Hepatocyte (in vitro differentiated cells): Measurements from ENCODE around the gene ZNF700. TPM values are rescaled to one million over a fixed set of nuclear protein-coding genes. Genes with fewer than 3 reads are reported as not detected.

Experiments
- DNase-seq: peaks from one replicate; pipeline ENCODE4 v3.0.0-alpha.2; 2016; ENCODE audit warnings: low spot score
- H2AFZ ChIP-seq: fragments of 200-600 bp; sonication (generic); 2 replicates; pipeline ENCODE4 v1.6.0; 2016; ENCODE audit warnings: antibody characterized with exemption, mild to moderate bottlenecking
- H3K27ac ChIP-seq: fragments of 200-600 bp; sonication (generic); 2 replicates; pipeline ENCODE4 v1.5.1; 2016; ENCODE audit warnings: mild to moderate bottlenecking
- H3K27me3 ChIP-seq: fragments of 200-600 bp; sonication (generic); 2 replicates; pipeline ENCODE4 v1.6.1; 2016
- H3K36me3 ChIP-seq: fragments of 200-600 bp; sonication (generic); replicated peaks from 2 replicates; pipeline ENCODE4 v1.5.1; 2016; ENCODE audit warnings: low read depth; ENCODE audit not compliant: insufficient read depth
- H3K4me1 ChIP-seq: fragments of 200-600 bp; sonication (generic); 2 replicates; pipeline ENCODE4 v1.5.1; 2016; ENCODE audit warnings: mild to moderate bottlenecking, moderate library complexity; ENCODE audit not compliant: insufficient read depth
- H3K4me2 ChIP-seq: fragments of 200-600 bp; sonication (generic); 2 replicates; pipeline ENCODE4 v1.6.0; 2016
- H3K4me3 ChIP-seq: fragments of 200-600 bp; sonication (generic); 2 replicates; pipeline ENCODE4 v1.5.1; 2016; ENCODE audit warnings: mild to moderate bottlenecking
- H3K79me2 ChIP-seq: fragments of 200-600 bp; sonication (generic); 2 replicates; pipeline ENCODE4 v1.6.0; 2017; ENCODE audit warnings: mild to moderate bottlenecking
- H3K9me2 ChIP-seq: fragments of 200-600 bp; sonication (generic); replicated peaks from 2 replicates; pipeline ENCODE4 v1.6.0; 2017; ENCODE audit warnings: mild to moderate bottlenecking; ENCODE audit not compliant: insufficient read depth
- H3K9me3 ChIP-seq: fragments of 200-600 bp; sonication (generic); 2 replicates; pipeline ENCODE4 v1.5.1; 2016; ENCODE audit warnings: low read depth, mild to moderate bottlenecking
- H4K20me1 ChIP-seq: fragments of 200-600 bp; sonication (generic); 2 replicates; pipeline ENCODE4 v1.6.0; 2016; ENCODE audit warnings: mild to moderate bottlenecking; ENCODE audit not compliant: insufficient read depth, poor library complexity, severe bottlenecking
- EZH2 ChIP-seq: fragments of 200-600 bp; sonication (generic); IDR thresholded peaks from 2 replicates; pipeline ENCODE4 v1.6.1; 2016; ENCODE audit warnings: antibody characterized with exemption, mild to moderate bottlenecking, borderline replicate concordance
- EZH2phosphoT487 ChIP-seq: fragments of 200-600 bp; sonication (generic); IDR thresholded peaks from one replicate; pipeline ENCODE4 v1.6.1; 2018; ENCODE audit warnings: antibody characterized with exemption, mild to moderate bottlenecking, low read depth, moderate library complexity; ENCODE audit not compliant: unreplicated experiment, severe bottlenecking
- WGBS: methylation state at CpG from one replicate; pipeline ENCODE4 v1.1.6; 2016; ENCODE audit warnings: low lambda C conversion rate; ENCODE audit errors: missing lambda C conversion rate; 5-methylcytosine and 5-hydroxymethylcytosine counted together
- polyA plus RNA-seq: library from polyadenylated mRNA; unstranded; fragments of >200 nt; fragmentation: Nextera tagmentation; extraction: Ambion mirVana; gene quantifications from 2 replicates; pipeline ENCODE4 v1.2.1, GENCODE V29; 2016
- total RNA-seq: library from RNA; depleted of rRNA; stranded (reverse); fragments of >200 nt; gene quantifications from 2 replicates; pipeline ENCODE4 v1.2.3, GENCODE V29; 2014
- TF ChIP-seq, protein P1 (sequence below): fragments of 200-600 bp; sonication (generic); IDR thresholded peaks from 2 replicates; pipeline ENCODE4 v1.5.1; 2016; ENCODE audit warnings: antibody characterized with exemption, mild to moderate bottlenecking; ENCODE audit not compliant: poor library complexity

Gene ZNF700
- total and polyA plus RNA-seq, 2 experiments from 2014 or later: 5.6 to 11.7 TPM

DNA sequence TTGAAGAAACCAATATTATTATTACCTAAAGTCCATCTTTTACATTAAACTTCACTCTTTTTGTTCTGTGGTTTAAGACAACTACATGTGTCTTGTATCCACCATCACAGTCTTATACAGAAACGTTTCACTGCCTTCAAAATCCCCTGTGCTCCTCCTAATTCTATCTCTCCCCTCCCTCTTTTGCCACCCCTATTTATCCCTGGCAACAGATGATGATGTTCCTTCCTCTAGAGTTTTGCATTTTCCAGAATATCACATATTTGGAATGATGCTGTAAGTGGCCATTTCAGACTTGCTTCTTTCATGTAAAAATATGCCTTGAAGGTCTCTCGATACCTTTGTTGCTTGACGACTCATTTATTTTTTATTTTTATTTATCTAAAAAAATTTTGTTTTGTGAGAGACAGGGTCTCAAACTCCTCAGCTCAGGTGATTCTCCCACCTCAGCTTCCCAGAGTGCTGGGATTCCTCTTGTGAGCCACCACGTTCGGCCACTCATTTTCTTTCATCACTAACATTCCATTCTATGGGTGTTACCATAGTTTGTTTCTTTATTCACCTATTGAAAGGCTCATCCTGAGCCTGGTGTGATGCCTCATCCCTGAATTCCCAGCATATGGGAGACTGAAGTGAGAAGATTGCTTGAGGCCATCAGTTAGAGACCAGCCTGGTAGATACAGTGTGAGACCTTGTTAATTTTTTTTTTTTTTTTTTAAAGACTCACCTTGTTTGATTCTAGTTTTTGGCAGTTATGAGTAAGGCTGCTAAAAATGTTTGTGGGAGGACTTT, 48.3 kb downstream of the ZNF700 start:
- Histone ChIP-seq H3K9me2 (no peaks in the 10 kb centered on the region), H3K27ac (no peak overlapping the region), H3K79me2 (peaks cover 5% of the 10 kb centered on the region), H3K9me3 (peaks cover 18% of the 10 kb centered on the region), H3K4me2 (no peak overlapping the region), H3K4me3 (no peak overlapping the region), H2AFZ (no peak overlapping the region), H3K4me1 (no peaks in the 10 kb centered on the region), H3K36me3 (no peaks in the 10 kb centered on the region), H4K20me1 (no peaks in the 10 kb centered on the region), H3K27me3 (no peaks in the 10 kb centered on the region)
- 87% methylated on average over 5 of the region's 5 CpGs for WGBS
- no peak for DNase-seq
- TF ChIP-seq, protein P1, sequence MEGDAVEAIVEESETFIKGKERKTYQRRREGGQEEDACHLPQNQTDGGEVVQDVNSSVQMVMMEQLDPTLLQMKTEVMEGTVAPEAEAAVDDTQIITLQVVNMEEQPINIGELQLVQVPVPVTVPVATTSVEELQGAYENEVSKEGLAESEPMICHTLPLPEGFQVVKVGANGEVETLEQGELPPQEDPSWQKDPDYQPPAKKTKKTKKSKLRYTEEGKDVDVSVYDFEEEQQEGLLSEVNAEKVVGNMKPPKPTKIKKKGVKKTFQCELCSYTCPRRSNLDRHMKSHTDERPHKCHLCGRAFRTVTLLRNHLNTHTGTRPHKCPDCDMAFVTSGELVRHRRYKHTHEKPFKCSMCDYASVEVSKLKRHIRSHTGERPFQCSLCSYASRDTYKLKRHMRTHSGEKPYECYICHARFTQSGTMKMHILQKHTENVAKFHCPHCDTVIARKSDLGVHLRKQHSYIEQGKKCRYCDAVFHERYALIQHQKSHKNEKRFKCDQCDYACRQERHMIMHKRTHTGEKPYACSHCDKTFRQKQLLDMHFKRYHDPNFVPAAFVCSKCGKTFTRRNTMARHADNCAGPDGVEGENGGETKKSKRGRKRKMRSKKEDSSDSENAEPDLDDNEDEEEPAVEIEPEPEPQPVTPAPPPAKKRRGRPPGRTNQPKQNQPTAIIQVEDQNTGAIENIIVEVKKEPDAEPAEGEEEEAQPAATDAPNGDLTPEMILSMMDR: no peak
- TF ChIP-seq EZH2phosphoT487 (no peak), EZH2 (no peak)

DNA sequence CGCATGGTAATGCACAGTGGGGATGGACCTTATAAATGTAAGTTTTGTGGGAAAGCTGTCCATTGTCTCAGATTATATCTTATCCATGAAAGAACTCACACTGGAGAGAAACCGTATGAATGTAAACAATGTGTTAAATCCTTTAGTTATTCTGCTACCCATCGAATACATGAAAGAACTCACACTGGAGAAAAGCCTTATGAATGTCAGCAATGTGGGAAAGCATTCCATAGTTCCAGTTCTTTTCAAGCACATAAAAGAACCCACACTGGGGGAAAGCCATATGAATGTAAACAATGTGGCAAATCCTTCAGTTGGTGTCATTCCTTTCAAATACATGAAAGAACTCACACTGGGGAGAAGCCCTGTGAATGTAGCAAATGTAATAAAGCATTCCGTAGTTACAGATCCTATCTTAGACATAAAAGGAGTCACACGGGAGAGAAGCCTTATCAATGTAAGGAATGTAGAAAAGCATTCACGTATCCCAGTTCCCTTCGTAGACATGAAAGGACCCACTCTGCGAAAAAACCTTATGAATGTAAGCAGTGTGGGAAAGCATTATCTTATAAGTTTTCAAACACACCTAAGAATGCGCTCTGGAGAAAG, 53.7 kb downstream of the ZNF700 start:
- peaks cover 55% of the 10 kb centered on the region for H3K9me3 ChIP-seq
- peaks cover 3% of the 10 kb centered on the region for H3K36me3 ChIP-seq
- WGBS: 95% methylated on average over 9 of the region's 9 CpGs

DNA sequence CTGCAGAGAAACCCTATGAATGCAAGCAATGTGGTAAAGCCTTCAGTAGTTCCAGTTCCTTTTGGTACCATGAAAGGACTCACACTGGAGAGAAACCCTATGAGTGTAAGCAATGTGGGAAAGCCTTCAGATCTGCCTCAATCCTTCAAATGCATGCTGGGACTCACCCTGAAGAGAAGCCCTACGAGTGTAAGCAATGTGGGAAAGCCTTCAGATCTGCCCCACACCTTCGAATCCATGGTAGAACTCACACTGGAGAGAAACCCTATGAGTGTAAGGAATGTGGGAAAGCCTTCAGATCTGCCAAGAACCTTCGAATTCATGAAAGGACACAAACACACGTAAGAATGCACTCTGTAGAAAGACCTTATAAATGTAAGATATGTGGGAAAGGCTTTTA, 54.6 kb downstream of the ZNF700 start:
- H3K4me3 ChIP-seq: no peak overlapping the region
- 95% methylated on average over 4 of the region's 4 CpGs for WGBS
- H3K9me3 ChIP-seq: peaks cover 55% of the 10 kb centered on the region

More for the DNA sequence above, 53.7 kb downstream of the ZNF700 start:
- H3K79me2 ChIP-seq: no peaks in the 10 kb centered on the region
- H3K27ac ChIP-seq: no peak overlapping the region
- H3K4me1 ChIP-seq: no peaks in the 10 kb centered on the region
- H3K4me2 ChIP-seq: no peak overlapping the region
- TF ChIP-seq EZH2phosphoT487 (no peak), EZH2 (no peak)
- no peak overlapping the region for H2AFZ ChIP-seq
- H3K4me3 ChIP-seq: no peak overlapping the region
- no peaks in the 10 kb centered on the region for H4K20me1 ChIP-seq
- no peak for DNase-seq
- no peaks in the 10 kb centered on the region for H3K9me2 ChIP-seq
- H3K27me3 ChIP-seq: no peaks in the 10 kb centered on the region

More for the DNA sequence above, 54.6 kb downstream of the ZNF700 start:
- no peak for DNase-seq
- H3K36me3 ChIP-seq: peaks cover 3% of the 10 kb centered on the region
- H3K9me2 ChIP-seq: no peaks in the 10 kb centered on the region
- no peaks in the 10 kb centered on the region for H3K4me1 ChIP-seq
- no peak overlapping the region for H2AFZ ChIP-seq
- H3K27ac ChIP-seq: no peak overlapping the region
- H3K4me2 ChIP-seq: no peak overlapping the region
- H3K79me2 ChIP-seq: no peaks in the 10 kb centered on the region
- no peaks in the 10 kb centered on the region for H3K27me3 ChIP-seq
- no peaks in the 10 kb centered on the region for H4K20me1 ChIP-seq
- TF ChIP-seq, protein P1: no peak
- TF ChIP-seq EZH2phosphoT487 (no peak), EZH2 (no peak)
